ENCODE measurements around the gene GSK3A. TPM values are rescaled to one million over a fixed set of nuclear protein-coding genes. Genes with fewer than 3 reads are reported as not detected.

Gene GSK3A
- total RNA-seq, 1 donor from 2014 or later, result 5.2 TPM

- Histone ChIP-seq H3K27me3 (ENCODE audit: control insufficient read depth in 3 of 3, insufficient read depth in 3 of 3, low read length in 3 of 3) (peaks cover 0 to 3% (median 0%) of the 10 kb centered on the region in 3 donors), H3K27ac (ENCODE audit: low read depth, low read length) (no peak overlapping the region), H3K9me3 (ENCODE audit: control insufficient read depth in 3 of 3, low read length in 3 of 3) (peaks cover 4% of the 10 kb centered on the region in 3 donors), H3K4me3 (ENCODE audit: low read length in 3 of 3) (no peak overlapping the region), H3K9ac (ENCODE audit: low read depth in 1 of 3, low read length in 3 of 3) (no peak overlapping the region), H3K36me3 (ENCODE audit: control insufficient read depth in 3 of 3, insufficient read depth in 3 of 3, low read length in 3 of 3) (peaks cover 8 to 10% (median 10%) of the 10 kb centered on the region in 3 donors), H3K4me1 (ENCODE audit: control insufficient read depth in 3 of 3, insufficient read depth in 3 of 3, low read length in 3 of 3) (no peaks in the 10 kb centered on the region)
Observed at GRCh38 chr19:42193706-42194105, 48.7 kb downstream of the GSK3A start.

- Histone ChIP-seq H3K27ac (ENCODE audit: low read depth, low read length) (no peak overlapping the region), H3K9ac (ENCODE audit: low read depth in 1 of 3, low read length in 3 of 3) (no peak overlapping the region), H3K27me3 (ENCODE audit: control insufficient read depth in 3 of 3, insufficient read depth in 3 of 3, low read length in 3 of 3) (peaks cover 0 to 3% (median 0%) of the 10 kb centered on the region in 3 donors), H3K4me1 (ENCODE audit: control insufficient read depth in 3 of 3, insufficient read depth in 3 of 3, low read length in 3 of 3) (no peaks in the 10 kb centered on the region), H3K4me3 (ENCODE audit: low read length in 3 of 3) (no peak overlapping the region), H3K9me3 (ENCODE audit: control insufficient read depth in 3 of 3, low read length in 3 of 3) (peaks cover 4% of the 10 kb centered on the region in 3 donors), H3K36me3 (ENCODE audit: control insufficient read depth in 3 of 3, insufficient read depth in 3 of 3, low read length in 3 of 3) (peaks cover 5 to 7% (median 7%) of the 10 kb centered on the region in 3 donors)
Observed at GRCh38 chr19:42193294-42193693, 49.1 kb downstream of the GSK3A start.

- peaks cover 0 to 2% (median under 1%) of the 10 kb centered on the region in 3 donors for H3K36me3 ChIP-seq (ENCODE audit: control insufficient read depth in 3 of 3, insufficient read depth in 3 of 3, low read length in 3 of 3)
- peaks cover 0 to 1% (median 0%) of the 10 kb centered on the region in 3 donors for H3K27me3 ChIP-seq (ENCODE audit: control insufficient read depth in 3 of 3, insufficient read depth in 3 of 3, low read length in 3 of 3)
- peaks cover 4% of the 10 kb centered on the region in 3 donors for H3K9me3 ChIP-seq (ENCODE audit: control insufficient read depth in 3 of 3, low read length in 3 of 3)
- no peaks in the 10 kb centered on the region for H3K4me1 ChIP-seq (ENCODE audit: control insufficient read depth in 3 of 3, insufficient read depth in 3 of 3, low read length in 3 of 3)
- no peak overlapping the region for H3K27ac ChIP-seq (ENCODE audit: low read depth, low read length)
- H3K9ac ChIP-seq (ENCODE audit: low read depth in 1 of 3, low read length in 3 of 3), result no peak overlapping the region
- H3K4me3 ChIP-seq (ENCODE audit: low read length in 3 of 3), result no peak overlapping the region
Observed at GRCh38 chr19:42191855-42192254, 50.5 kb downstream of the GSK3A start.

GRCh38 chr19:42191330-42191729, 51.1 kb downstream of the GSK3A start:
- no peak overlapping the region for H3K9ac ChIP-seq (ENCODE audit: low read depth in 1 of 3, low read length in 3 of 3)
- H3K4me1 ChIP-seq (ENCODE audit: control insufficient read depth in 3 of 3, insufficient read depth in 3 of 3, low read length in 3 of 3), result no peaks in the 10 kb centered on the region
- no peak overlapping the region for H3K4me3 ChIP-seq (ENCODE audit: low read length in 3 of 3)
- no peak overlapping the region for H3K27ac ChIP-seq (ENCODE audit: low read depth, low read length)
- peaks cover 0 to 2% (median 0%) of the 10 kb centered on the region in 3 donors for H3K36me3 ChIP-seq (ENCODE audit: control insufficient read depth in 3 of 3, insufficient read depth in 3 of 3, low read length in 3 of 3)
- no peaks in the 10 kb centered on the region for H3K27me3 ChIP-seq (ENCODE audit: control insufficient read depth in 3 of 3, insufficient read depth in 3 of 3, low read length in 3 of 3)
- peaks cover 4% of the 10 kb centered on the region in 3 donors for H3K9me3 ChIP-seq (ENCODE audit: control insufficient read depth in 3 of 3, low read length in 3 of 3)

GRCh38 chr19:42189133-42189532, 53.3 kb downstream of the GSK3A start:
- Histone ChIP-seq H3K9ac (ENCODE audit: low read depth in 1 of 3, low read length in 3 of 3) (no peak overlapping the region), H3K4me3 (ENCODE audit: low read length in 3 of 3) (no peak overlapping the region), H3K4me1 (ENCODE audit: control insufficient read depth in 3 of 3, insufficient read depth in 3 of 3, low read length in 3 of 3) (peaks cover 0 to 6% (median 0%) of the 10 kb centered on the region in 3 donors), H3K27ac (ENCODE audit: low read depth, low read length) (no peak overlapping the region), H3K36me3 (ENCODE audit: control insufficient read depth in 3 of 3, insufficient read depth in 3 of 3, low read length in 3 of 3) (no peaks in the 10 kb centered on the region), H3K27me3 (ENCODE audit: control insufficient read depth in 3 of 3, insufficient read depth in 3 of 3, low read length in 3 of 3) (no peaks in the 10 kb centered on the region), H3K9me3 (ENCODE audit: control insufficient read depth in 3 of 3, low read length in 3 of 3) (peaks cover 4% of the 10 kb centered on the region in 3 donors)

- Histone ChIP-seq H3K27me3 (ENCODE audit: control insufficient read depth in 3 of 3, insufficient read depth in 3 of 3, low read length in 3 of 3) (no peaks in the 10 kb centered on the region), H3K4me1 (ENCODE audit: control insufficient read depth in 3 of 3, insufficient read depth in 3 of 3, low read length in 3 of 3) (peaks cover 0 to 6% (median 0%) of the 10 kb centered on the region in 3 donors), H3K9me3 (ENCODE audit: control insufficient read depth in 3 of 3, low read length in 3 of 3) (peaks cover 3 to 4% (median 4%) of the 10 kb centered on the region in 3 donors), H3K27ac (ENCODE audit: low read depth, low read length) (no peak overlapping the region), H3K36me3 (ENCODE audit: control insufficient read depth in 3 of 3, insufficient read depth in 3 of 3, low read length in 3 of 3) (no peaks in the 10 kb centered on the region), H3K9ac (ENCODE audit: low read depth in 1 of 3, low read length in 3 of 3) (no peak overlapping the region), H3K4me3 (ENCODE audit: low read length in 3 of 3) (no peak overlapping the region)
Observed at GRCh38 chr19:42188665-42189064, 53.7 kb downstream of the GSK3A start.

GRCh38 chr19:42185277-42185676, 57.1 kb downstream of the GSK3A start:
- Histone ChIP-seq H3K4me3 (ENCODE audit: low read length in 3 of 3) (no peak overlapping the region), H3K27ac (ENCODE audit: low read depth, low read length) (no peak overlapping the region), H3K27me3 (ENCODE audit: control insufficient read depth in 3 of 3, insufficient read depth in 3 of 3, low read length in 3 of 3) (peaks cover 20 to 26% (median 22%) of the 10 kb centered on the region in 3 donors)

GRCh38 chr19:42184401-42184861, 58.0 kb downstream of the GSK3A start:
- Histone ChIP-seq H3K27ac (ENCODE audit: low read depth, low read length) (no peak overlapping the region), H3K9me3 (ENCODE audit: control insufficient read depth in 3 of 3, low read length in 3 of 3) (no peaks in the 10 kb centered on the region), H3K9ac (ENCODE audit: low read depth in 1 of 3, low read length in 3 of 3) (peak overlapping the region in 1 of 3 donors; percentile 32), H3K36me3 (ENCODE audit: control insufficient read depth in 3 of 3, insufficient read depth in 3 of 3, low read length in 3 of 3) (no peaks in the 10 kb centered on the region), H3K4me1 (ENCODE audit: control insufficient read depth in 3 of 3, insufficient read depth in 3 of 3, low read length in 3 of 3) (peaks cover 0 to 6% (median 0%) of the 10 kb centered on the region in 3 donors), H3K27me3 (ENCODE audit: control insufficient read depth in 3 of 3, insufficient read depth in 3 of 3, low read length in 3 of 3) (peaks cover 29 to 35% (median 30%) of the 10 kb centered on the region in 3 donors), H3K4me3 (ENCODE audit: low read length in 3 of 3) (no peak overlapping the region)

More at GRCh38 chr19:42185277-42185676, 57.1 kb downstream of the GSK3A start:
- Histone ChIP-seq H3K9ac (ENCODE audit: low read depth in 1 of 3, low read length in 3 of 3) (no peak overlapping the region), H3K36me3 (ENCODE audit: control insufficient read depth in 3 of 3, insufficient read depth in 3 of 3, low read length in 3 of 3) (no peaks in the 10 kb centered on the region), H3K4me1 (ENCODE audit: control insufficient read depth in 3 of 3, insufficient read depth in 3 of 3, low read length in 3 of 3) (peaks cover 0 to 6% (median 0%) of the 10 kb centered on the region in 3 donors), H3K9me3 (ENCODE audit: control insufficient read depth in 3 of 3, low read length in 3 of 3) (no peaks in the 10 kb centered on the region)

Other genes starting within 250 kb of the GSK3A start
- gene ATP1A3, start 248.4 kb downstream of the GSK3A start, total RNA-seq, result not detected
- 1.0 TPM for gene GRIK5, start 172.4 kb downstream of the GSK3A start, total RNA-seq
- 7.8 TPM for gene ZNF574, start 166.4 kb downstream of the GSK3A start, total RNA-seq
- 0.52 TPM for gene POU2F2, start 110.2 kb downstream of the GSK3A start, total RNA-seq
- gene DEDD2, start 24.9 kb downstream of the GSK3A start, total RNA-seq, result 21.4 TPM
- gene ZNF526, start 22.3 kb downstream of the GSK3A start, total RNA-seq, result 7.8 TPM
- 12.0 TPM for gene ERF, start 12.5 kb upstream of the GSK3A start, total RNA-seq
- 10.4 TPM for gene CIC, start 26.6 kb upstream of the GSK3A start, total RNA-seq
- gene PRR19, start 59.5 kb upstream of the GSK3A start, total RNA-seq, result not detected
- gene PAFAH1B3, start 60.0 kb upstream of the GSK3A start, total RNA-seq, result 29.2 TPM
- gene TMEM145, start 70.7 kb upstream of the GSK3A start, total RNA-seq, result 0.52 TPM
- gene MEGF8, start 83.0 kb upstream of the GSK3A start, total RNA-seq, result 17.2 TPM
- not detected for gene CNFN, start 147.7 kb upstream of the GSK3A start, total RNA-seq
- gene LIPE, start 184.8 kb upstream of the GSK3A start, total RNA-seq, result 8.9 TPM
- not detected for gene CXCL17, start 200.3 kb upstream of the GSK3A start, total RNA-seq